ENCODE data around the gene INTS1. TPM values are rescaled to one million over a fixed set of nuclear protein-coding genes. Genes with fewer than 3 reads are reported as not detected.
A peak's percentile ranks its signal among the peaks of the same experiment; 100 is the strongest.

Gene INTS1
- polyA plus RNA-seq, 3 donors: 5.5 to 64.3 (median 7.3) TPM

GRCh38 chr7:1535701-1536454 lies 31.7 kb upstream of the INTS1 start:
- peak overlapping the region in 6 of 7 donors; percentile 6 to 84 (median 56) for H3K27ac Mint-ChIP-seq
- no peak overlapping the region for H3K4me3 Mint-ChIP-seq
- Histone ChIP-seq H3K27ac (ENCODE audit: low read depth in 1 of 2, low read length in 2 of 2) (no peak overlapping the region), H4K20me1 (ENCODE audit: insufficient read depth, low read length) (peaks cover 92% of the 10 kb centered on the region), H3K9ac (ENCODE audit: insufficient read depth, low read length, poor library complexity, severe bottlenecking) (no peak overlapping the region), H3K4me3 (replicated peaks in 1 of 3; ENCODE audit: low read depth in 2 of 3, low read length in 3 of 3) (no peak overlapping the region), H3K79me2 (ENCODE audit: insufficient read depth, low read length) (peaks cover 68% of the 10 kb centered on the region), H2AFZ (ENCODE audit: insufficient read depth, low read depth, low read length, poor library complexity, severe bottlenecking) (no peak overlapping the region), H3K9me3 (replicated peaks in 1 of 2; ENCODE audit: control insufficient read depth in 1 of 2, insufficient read depth in 1 of 2, low read length in 2 of 2) (no peaks in the 10 kb centered on the region), H3K4me1 (ENCODE audit: control insufficient read depth in 1 of 2, insufficient read depth in 2 of 2, low read length in 2 of 2) (peaks cover 29 to 31% of the 10 kb centered on the region in 2 donors), H3K36me3 (replicated peaks in 1 of 2; ENCODE audit: control insufficient read depth in 1 of 2, insufficient read depth in 2 of 2, low read length in 2 of 2) (peaks cover 35 to 42% of the 10 kb centered on the region in 2 donors), H3K27me3 (ENCODE audit: control insufficient read depth in 2 of 2, insufficient read depth in 2 of 2, low read length in 2 of 2) (no peaks in the 10 kb centered on the region), H3K4me2 (replicated peaks; ENCODE audit: extremely low read depth, low read length, poor library complexity, severe bottlenecking) (no peak overlapping the region)
- H3K36me3 Mint-ChIP-seq: peaks cover 18 to 40% of the 10 kb centered on the region in 2 donors
- H3K9me3 Mint-ChIP-seq: no peaks in the 10 kb centered on the region
- peaks cover 0 to 4% (median 0%) of the 10 kb centered on the region in 3 donors for H3K27me3 Mint-ChIP-seq (ENCODE audit: low read depth in 3 of 3)
- WGBS (ENCODE audit: insufficient coverage): 72% methylated on average over 42 of the region's 42 CpGs
- TF ChIP-seq CTCF (IDR thresholded peaks at IDR 0.05): no peak
- intact Hi-C loops (cut with micrococcal nuclease): loop anchor here in 1 of 2 donors (10.0 kb wide), 1 partner anchor 989 kb away; no protein-coding TSS in a partner anchor
- peaks cover 24% of the 10 kb centered on the region for H3K4me1 Mint-ChIP-seq
- peak in 1 of 3 donors; percentile 64 for DNase-seq

DNA sequence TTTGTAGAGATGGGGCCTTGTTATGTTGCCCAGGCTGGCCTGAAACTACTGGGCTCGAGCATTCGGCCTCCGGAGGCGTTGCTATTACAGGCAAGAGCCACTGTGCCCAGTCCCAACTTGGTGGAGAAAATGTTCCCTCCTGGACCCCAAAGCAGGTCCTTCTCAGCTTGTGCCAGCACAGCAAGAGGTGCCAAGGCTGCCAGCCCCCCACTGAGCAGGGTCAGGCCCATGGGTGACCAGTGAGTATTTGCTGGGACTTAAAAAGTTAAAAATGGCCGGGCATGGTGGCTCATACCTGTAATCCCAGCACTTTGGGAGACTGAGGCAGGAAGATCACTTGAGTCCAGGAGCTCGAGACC lies 30.9 kb upstream of the INTS1 start:
- peaks cover 26% of the 10 kb centered on the region for H3K4me1 Mint-ChIP-seq
- H3K27ac Mint-ChIP-seq: peak overlapping the region in 2 of 7 donors; percentile 58 to 84
- 100% methylated on average over 1 of the region's 6 CpGs for WGBS (ENCODE audit: insufficient coverage)
- peaks cover 0 to 4% (median 0%) of the 10 kb centered on the region in 3 donors for H3K27me3 Mint-ChIP-seq (ENCODE audit: low read depth in 3 of 3)
- no peaks in the 10 kb centered on the region for H3K9me3 ChIP-seq (replicated peaks in 1 of 2; ENCODE audit: control insufficient read depth in 1 of 2, insufficient read depth in 1 of 2, low read length in 2 of 2)
- intact Hi-C loops (cut with micrococcal nuclease): loop anchor here in 1 of 2 donors (10.0 kb wide), 1 partner anchor 990 kb away; no protein-coding TSS in a partner anchor
- H3K27me3 ChIP-seq (ENCODE audit: control insufficient read depth in 2 of 2, insufficient read depth in 2 of 2, low read length in 2 of 2): no peaks in the 10 kb centered on the region
- no peaks in the 10 kb centered on the region for H3K9me3 Mint-ChIP-seq
- H3K9ac ChIP-seq (ENCODE audit: insufficient read depth, low read length, poor library complexity, severe bottlenecking): no peak overlapping the region
- no peak overlapping the region for H2AFZ ChIP-seq (ENCODE audit: insufficient read depth, low read depth, low read length, poor library complexity, severe bottlenecking)
- no peak overlapping the region for H3K4me3 Mint-ChIP-seq
- no peak overlapping the region for H3K4me2 ChIP-seq (replicated peaks; ENCODE audit: extremely low read depth, low read length, poor library complexity, severe bottlenecking)
- H3K36me3 Mint-ChIP-seq: peaks cover 12 to 33% of the 10 kb centered on the region in 2 donors
- H3K36me3 ChIP-seq (replicated peaks in 1 of 2; ENCODE audit: control insufficient read depth in 1 of 2, insufficient read depth in 2 of 2, low read length in 2 of 2): peaks cover 28 to 36% of the 10 kb centered on the region in 2 donors
- H3K4me3 ChIP-seq (replicated peaks in 1 of 3; ENCODE audit: low read depth in 2 of 3, low read length in 3 of 3): no peak overlapping the region
- H3K27ac ChIP-seq (ENCODE audit: low read depth in 1 of 2, low read length in 2 of 2): no peak overlapping the region
- TF ChIP-seq CTCF (IDR thresholded peaks at IDR 0.05): no peak
- H3K79me2 ChIP-seq (ENCODE audit: insufficient read depth, low read length): peaks cover 71% of the 10 kb centered on the region
- H4K20me1 ChIP-seq (ENCODE audit: insufficient read depth, low read length): peaks cover 86% of the 10 kb centered on the region
- H3K4me1 ChIP-seq (ENCODE audit: control insufficient read depth in 1 of 2, insufficient read depth in 2 of 2, low read length in 2 of 2): peaks cover 31 to 34% of the 10 kb centered on the region in 2 donors
- no peak for DNase-seq
